Caco-2 (cell line): ENCODE results near the gene ACER3. TPM values are rescaled to one million over a fixed set of nuclear protein-coding genes. Genes with fewer than 3 reads are reported as not detected.

ENCODE experiments used
- BruUV-seq: library from RNA; stranded (reverse); fragments of 400-500 nt; replicated peaks from 2 replicates; lab custom pipeline; 2021; lab: Mats Ljungman, UMichigan
- CTCF ChIA-PET: fragments of 300-600 bp; sonication (Branson Sonifier 250); formaldehyde crosslinking; loops from one replicate; lab custom pipeline; 2022; ENCODE audit warnings: antibody characterized with exemption; lab: Charles Lee
- POLR2A ChIA-PET: fragments of 300-600 bp; sonication (Branson Sonifier 250); formaldehyde crosslinking; loops from one replicate; lab custom pipeline; 2022; ENCODE audit warnings: antibody characterized with exemption; lab: Charles Lee
- DNase-seq, 2 experiments: peaks; one replicate each; pipeline versions ENCODE4 v3.0.0 to v3.0.0-alpha.2; 2020 to 2022
- H3K27me3 ChIP-seq: replicated peaks from 2 replicates; pipeline ENCODE4 v1.6.0; 2011; ENCODE audit warnings: low read length; ENCODE audit not compliant: control insufficient read depth, insufficient read depth
- H3K36me3 ChIP-seq: 2 replicates; pipeline ENCODE4 v1.5.1; 2011; ENCODE audit warnings: low read length; ENCODE audit not compliant: control insufficient read depth, insufficient read depth
- H3K4me1 ChIP-seq: fragments of 250-450 bp; sonication (Bioruptor Pico); 2 replicates; pipeline ENCODE4 v1.5.1; 2020; ENCODE audit warnings: mild to moderate bottlenecking
- H3K4me3 ChIP-seq: 2 replicates; pipeline ENCODE4 v1.5.1; 2011; ENCODE audit warnings: low read depth, mild to moderate bottlenecking, control low read depth, low read length
- H3K9me3 ChIP-seq: fragments of 250-450 bp; sonication (Bioruptor Pico); 2 replicates; pipeline ENCODE4 v1.5.1; 2020; ENCODE audit warnings: mild to moderate bottlenecking, moderate library complexity
- H3K27ac Mint-ChIP-seq: one replicate; pipeline ENCODE4 v1.8.0; 2022; ENCODE audit warnings: mixed read lengths; ENCODE audit not compliant: unreplicated experiment
- H3K27me3 Mint-ChIP-seq: one replicate; pipeline ENCODE4 v1.8.0; 2022; ENCODE audit warnings: mixed read lengths; ENCODE audit not compliant: insufficient read depth, unreplicated experiment
- H3K36me3 Mint-ChIP-seq: one replicate; pipeline ENCODE4 v1.8.0; 2022; ENCODE audit warnings: mild to moderate bottlenecking, mixed read lengths; ENCODE audit not compliant: insufficient read depth, unreplicated experiment
- H3K4me1 Mint-ChIP-seq: one replicate; pipeline ENCODE4 v1.8.0; 2022; ENCODE audit warnings: low read depth, mixed read lengths; ENCODE audit not compliant: unreplicated experiment
- H3K4me3 Mint-ChIP-seq: one replicate; pipeline ENCODE4 v1.8.0; 2022; ENCODE audit warnings: mild to moderate bottlenecking, moderate library complexity, mixed read lengths; ENCODE audit not compliant: unreplicated experiment
- H3K9me3 Mint-ChIP-seq: one replicate; pipeline ENCODE4 v1.8.0; 2022; ENCODE audit warnings: mixed read lengths; ENCODE audit not compliant: unreplicated experiment
- CTCF ChIP-seq, 2 experiments: fragments of 200-600 bp in 1 of 2; IDR thresholded peaks; 1 replicate in 1 of 2; 2 replicates in 1 of 2; pipeline versions ENCODE4 v1.5.1 to v1.8.0; 2011 to 2022; ENCODE audit warnings: antibody characterized with exemption in 1 of 2, control low read depth in 1 of 2, inconsistent platforms in 1 of 2, low read depth in 1 of 2, low read length in 1 of 2, mild to moderate bottlenecking in 1 of 2, moderate library complexity in 1 of 2; ENCODE audit not compliant: insufficient read depth in 1 of 2, severe bottlenecking in 1 of 2, unreplicated experiment in 1 of 2
- intact Hi-C: fragments of 100-400 bp; cut with micrococcal nuclease; formaldehyde crosslinking; loops from one replicate; pipeline ENCODE4 v1.10.0; 2022; ENCODE audit not compliant: unreplicated experiment
- total RNA-seq: library from RNA; stranded (reverse); gene quantifications from 2 replicates; pipeline ENCODE4 v1.2.3, GENCODE V29; 2022

The ACER3 gene
- total RNA-seq, 1 experiment from 2014 or later: 37.5 TPM

- no peak overlapping the region for H3K27ac Mint-ChIP-seq
- BruUV-seq: no TSS peak
- DNase-seq: no peak
These were observed 165.5 kb downstream of the ACER3 start for GRCh38 chr11:77026221-77026620.

GRCh38 chr11:77026743-77027142 is 166.0 kb downstream of the ACER3 start:
- no peak for TF ChIP-seq CTCF (IDR thresholded peaks at IDR 0.05; ENCODE audit: insufficient read depth in 1 of 2, low read depth in 1 of 2, low read length in 1 of 2, severe bottlenecking in 1 of 2, unreplicated experiment in 1 of 2)
- no peak for DNase-seq
- ChIA-PET POLR2A (no interaction called here), CTCF (interaction anchor here (0.6 to 1.4 kb wide), 4 partner anchors 17 to 108 kb away, joined by 4 read pairs; no protein-coding TSS in a partner anchor)
- Mint-ChIP-seq H3K9me3 (no peaks in the 10 kb centered on the region), H3K36me3 (no peaks in the 10 kb centered on the region), H3K27me3 (no peaks in the 10 kb centered on the region), H3K4me1 (peaks cover 17% of the 10 kb centered on the region), H3K27ac (no peak overlapping the region), H3K4me3 (no peak overlapping the region)
- Histone ChIP-seq H3K36me3 (no peaks in the 10 kb centered on the region), H3K4me3 (no peak overlapping the region), H3K9me3 (no peaks in the 10 kb centered on the region), H3K27me3 (no peaks in the 10 kb centered on the region), H3K4me1 (peaks cover 30% of the 10 kb centered on the region)
- intact Hi-C loops: no loop called here
- BruUV-seq: no TSS peak

More at GRCh38 chr11:77026221-77026620, 165.5 kb downstream of the ACER3 start:
- Histone ChIP-seq H3K4me3 (no peak overlapping the region), H3K27me3 (no peaks in the 10 kb centered on the region), H3K36me3 (no peaks in the 10 kb centered on the region), H3K4me1 (peaks cover 30% of the 10 kb centered on the region), H3K9me3 (no peaks in the 10 kb centered on the region)
- Mint-ChIP-seq H3K4me3 (no peak overlapping the region), H3K36me3 (no peaks in the 10 kb centered on the region), H3K4me1 (peaks cover 17% of the 10 kb centered on the region), H3K27me3 (no peaks in the 10 kb centered on the region), H3K9me3 (no peaks in the 10 kb centered on the region)
- ChIA-PET POLR2A (no interaction called here), CTCF (interaction anchor here (1.2 to 1.4 kb wide), 2 partner anchors 63 to 65 kb away, joined by 4 read pairs; no protein-coding TSS in a partner anchor)
- intact Hi-C loops: no loop called here
- TF ChIP-seq CTCF (IDR thresholded peaks at IDR 0.05; ENCODE audit: insufficient read depth in 1 of 2, low read depth in 1 of 2, low read length in 1 of 2, severe bottlenecking in 1 of 2, unreplicated experiment in 1 of 2): no peak

GRCh38 chr11:77027275-77027674 is 166.6 kb downstream of the ACER3 start:
- Histone ChIP-seq H3K4me3 (no peak overlapping the region), H3K36me3 (no peaks in the 10 kb centered on the region), H3K9me3 (no peaks in the 10 kb centered on the region), H3K4me1 (peaks cover 30% of the 10 kb centered on the region), H3K27me3 (no peaks in the 10 kb centered on the region)
- H3K27me3 Mint-ChIP-seq: no peaks in the 10 kb centered on the region
- TF ChIP-seq CTCF (IDR thresholded peaks at IDR 0.05; ENCODE audit: insufficient read depth in 1 of 2, low read depth in 1 of 2, low read length in 1 of 2, severe bottlenecking in 1 of 2, unreplicated experiment in 1 of 2): no peak
- no TSS peak for BruUV-seq
- ChIA-PET POLR2A (no interaction called here), CTCF (interaction anchor here (0.6 to 1.4 kb wide), 5 partner anchors 16 to 109 kb away, joined by 3 to 4 read pairs (median 4); no protein-coding TSS in a partner anchor)
- no peak overlapping the region for H3K4me3 Mint-ChIP-seq
- H3K4me1 Mint-ChIP-seq: peaks cover 17% of the 10 kb centered on the region
- intact Hi-C loops: no loop called here
- no peak overlapping the region for H3K27ac Mint-ChIP-seq
- no peak for DNase-seq
- no peaks in the 10 kb centered on the region for H3K9me3 Mint-ChIP-seq
- no peaks in the 10 kb centered on the region for H3K36me3 Mint-ChIP-seq
